A673 (cell line): Measurements from ENCODE around the gene GRIP1.

Experiments used
- CTCF ChIP-seq: fragments of 300-800, 200-600 bp; sonication (generic); conservative IDR thresholded peaks from 2 replicates; pipeline ENCODE4 v1.5.1; 2017; ENCODE audit warnings: low read depth, mild to moderate bottlenecking, antibody characterized with exemption, low read length, moderate library complexity, mixed read lengths
- EZH2 ChIP-seq: fragments of 200-600 bp; sonication (generic); IDR thresholded peaks from 2 replicates; pipeline ENCODE4 v1.6.1; 2017; ENCODE audit warnings: borderline replicate concordance, low read depth, mild to moderate bottlenecking, mixed read lengths, antibody characterized with exemption, low read length; ENCODE audit not compliant: poor library complexity, severe bottlenecking

GRCh38 chr12:66499000-66499399 is 179.9 kb downstream of the GRIP1 start:
- TF ChIP-seq CTCF (no peak), EZH2 (no peak)
